NT2/D1 (cell line): Measurements from ENCODE around the gene TRRAP.
A peak's percentile ranks its signal among the peaks of the same experiment; 100 is the strongest.

ENCODE experiments used
- DNase-seq: peaks from one replicate; pipeline ENCODE4 v3.0.0-alpha.2; 2011; ENCODE audit warnings: low read depth, low spot score
- H3K27me3 ChIP-seq: 2 replicates; pipeline ENCODE4 v1.6.0; 2011; ENCODE audit warnings: mild to moderate bottlenecking; ENCODE audit not compliant: insufficient read length, insufficient read depth
- H3K36me3 ChIP-seq: 2 replicates; pipeline ENCODE4 v1.6.1; 2011; ENCODE audit warnings: mild to moderate bottlenecking, low read length, mixed read lengths; ENCODE audit not compliant: insufficient read depth, insufficient read length
- H3K4me1 ChIP-seq: 2 replicates; pipeline ENCODE4 v1.5.1; 2011; ENCODE audit not compliant: insufficient read depth, insufficient read length
- H3K4me3 ChIP-seq: 2 replicates; pipeline ENCODE4 v1.5.1; 2011; ENCODE audit warnings: low read depth; ENCODE audit not compliant: insufficient read length
- H3K9ac ChIP-seq: 2 replicates; pipeline ENCODE4 v1.6.0; 2011; ENCODE audit warnings: low read depth; ENCODE audit not compliant: insufficient read length
- H3K9me3 ChIP-seq: 2 replicates; pipeline ENCODE4 v1.5.1; 2011; ENCODE audit warnings: mild to moderate bottlenecking, low read length; ENCODE audit not compliant: insufficient read depth
- SUZ12 ChIP-seq: IDR thresholded peaks from 2 replicates; pipeline ENCODE4 v1.6.1; 2011; ENCODE audit not compliant: insufficient read length, insufficient read depth; ENCODE audit errors: extremely low read depth
- YY1 ChIP-seq: IDR thresholded peaks from 2 replicates; pipeline ENCODE4 v1.6.1; 2011; ENCODE audit not compliant: insufficient read length, insufficient read depth
- ZNF274 ChIP-seq: IDR thresholded peaks from 2 replicates; pipeline ENCODE4 v1.6.1; 2011; ENCODE audit warnings: mild to moderate bottlenecking, low read depth, low read length

The TRRAP gene

GRCh38 chr7:98878365-98879197, at the start of gene TRRAP:
TRRAP (plus strand) TSS chr7:98878532; CDS start chr7:98881151, 2,619 bp downstream.
- peaks cover 24% of the 10 kb centered on the region for H3K36me3 ChIP-seq
- H3K4me3 ChIP-seq: peak within 1 kb of the TSS; percentile 82
- TF ChIP-seq YY1 (no peak), SUZ12 (no peak), ZNF274 (no peak)
- H3K4me1 ChIP-seq: peaks cover 3% of the 10 kb centered on the region
- DNase-seq: no peak
- no peaks in the 10 kb centered on the region for H3K9me3 ChIP-seq
- no peaks in the 10 kb centered on the region for H3K27me3 ChIP-seq
- peak within 1 kb of the TSS; percentile 92 for H3K9ac ChIP-seq

GRCh38 chr7:98830972-98831548, 47.3 kb upstream of the TRRAP start:
- Histone ChIP-seq H3K9me3 (no peaks in the 10 kb centered on the region), H3K9ac (no peak overlapping the region), H3K4me3 (no peak overlapping the region), H3K4me1 (peaks cover 13% of the 10 kb centered on the region), H3K36me3 (no peaks in the 10 kb centered on the region), H3K27me3 (no peaks in the 10 kb centered on the region)
- TF ChIP-seq SUZ12: no peak
- no peak for TF ChIP-seq YY1
- TF ChIP-seq ZNF274: no peak
- no peak for DNase-seq

GRCh38 chr7:98831641-98832221, 46.6 kb upstream of the TRRAP start:
- Histone ChIP-seq H3K36me3 (no peaks in the 10 kb centered on the region), H3K4me1 (peaks cover 7% of the 10 kb centered on the region), H3K27me3 (no peaks in the 10 kb centered on the region), H3K4me3 (no peak overlapping the region), H3K9ac (no peak overlapping the region), H3K9me3 (no peaks in the 10 kb centered on the region)
- DNase-seq: no peak
- TF ChIP-seq YY1 (no peak), SUZ12 (no peak), ZNF274 (no peak)

- H3K27me3 ChIP-seq: no peaks in the 10 kb centered on the region
- no peaks in the 10 kb centered on the region for H3K36me3 ChIP-seq
- H3K9ac ChIP-seq: no peak overlapping the region
- no peak for DNase-seq
- H3K9me3 ChIP-seq: no peaks in the 10 kb centered on the region
- H3K4me3 ChIP-seq: no peak overlapping the region
- H3K4me1 ChIP-seq: peaks cover 2% of the 10 kb centered on the region
- no peak for TF ChIP-seq YY1
- no peak for TF ChIP-seq ZNF274
- no peak for TF ChIP-seq SUZ12
Measured at GRCh38 chr7:98833022-98833421, 45.3 kb upstream of the TRRAP start.

GRCh38 chr7:98834949-98835348, 43.4 kb upstream of the TRRAP start:
- H3K4me3 ChIP-seq: no peak overlapping the region
- no peak for DNase-seq
- no peaks in the 10 kb centered on the region for H3K27me3 ChIP-seq
- TF ChIP-seq SUZ12: no peak
- TF ChIP-seq ZNF274: no peak
- no peak for TF ChIP-seq YY1
- H3K9ac ChIP-seq: no peak overlapping the region
- H3K9me3 ChIP-seq: no peaks in the 10 kb centered on the region
- no peaks in the 10 kb centered on the region for H3K36me3 ChIP-seq
- H3K4me1 ChIP-seq: peaks cover 2% of the 10 kb centered on the region

GRCh38 chr7:98836811-98837629, 41.3 kb upstream of the TRRAP start:
- DNase-seq: no peak
- H3K4me1 ChIP-seq: peaks cover 2% of the 10 kb centered on the region
- no peak overlapping the region for H3K4me3 ChIP-seq
- TF ChIP-seq ZNF274 (no peak), YY1 (no peak), SUZ12 (no peak)
- no peaks in the 10 kb centered on the region for H3K36me3 ChIP-seq
- H3K9me3 ChIP-seq: no peaks in the 10 kb centered on the region
- no peaks in the 10 kb centered on the region for H3K27me3 ChIP-seq
- peak overlapping the region; percentile 32 for H3K9ac ChIP-seq
